HG03378 (cell line): ENCODE data around the gene FTO.

Experiments
- ATAC-seq: cut with Tn5 transposase; IDR thresholded peaks from one replicate; pipeline ENCODE4 v1.9.1; 2021; ENCODE audit warnings: mild to moderate bottlenecking, moderate library complexity; ENCODE audit not compliant: unreplicated experiment

The FTO gene

GRCh38 chr16:54040975-54041374 is 337.0 kb downstream of the FTO start:
- ATAC-seq: no peak

- no peak for ATAC-seq
These were observed 344.9 kb downstream of the FTO start for GRCh38 chr16:54048586-54049495.

GRCh38 chr16:54049591-54050458 is 345.9 kb downstream of the FTO start:
- ATAC-seq: no peak

GRCh38 chr16:54050459-54051210 is 346.7 kb downstream of the FTO start:
- ATAC-seq: no peak

- no peak for ATAC-seq
These were observed 347.9 kb downstream of the FTO start for GRCh38 chr16:54051821-54052220.

- no peak for ATAC-seq
These were observed 348.3 kb downstream of the FTO start for GRCh38 chr16:54052271-54052670.

- ATAC-seq: no peak
These were observed 350.2 kb downstream of the FTO start for GRCh38 chr16:54053891-54054820.

- ATAC-seq: no peak
These were observed 351.2 kb downstream of the FTO start for GRCh38 chr16:54055191-54055590.

- no peak for ATAC-seq
These were observed 351.9 kb downstream of the FTO start for GRCh38 chr16:54055864-54056263.

GRCh38 chr16:54056921-54057320 is 353.0 kb downstream of the FTO start:
- ATAC-seq: no peak

- ATAC-seq: no peak
These were observed 355.4 kb downstream of the FTO start for GRCh38 chr16:54059319-54059718.

GRCh38 chr16:54060599-54061421 is 356.9 kb downstream of the FTO start:
- no peak for ATAC-seq

GRCh38 chr16:54061454-54061853 is 357.5 kb downstream of the FTO start:
- no peak for ATAC-seq

GRCh38 chr16:54062361-54063278 is 358.7 kb downstream of the FTO start:
- no peak for ATAC-seq

GRCh38 chr16:54063279-54063773 is 359.4 kb downstream of the FTO start:
- no peak for ATAC-seq

GRCh38 chr16:54066451-54067105 is 362.6 kb downstream of the FTO start:
- ATAC-seq: no peak

- ATAC-seq: no peak
These were observed 363.5 kb downstream of the FTO start for GRCh38 chr16:54067322-54068065.
